ENCODE measurements around the gene ERFL.

The ERFL gene

GRCh38 chr19:41912899-41913537, 15.2 kb downstream of the ERFL start:
- peak; percentile 63 for DNase-seq

GRCh38 chr19:41911889-41912731, 16.1 kb downstream of the ERFL start:
- no peak for DNase-seq

GRCh38 chr19:41910992-41911888, 17.0 kb downstream of the ERFL start:
- DNase-seq: no peak

- DNase-seq: no peak
Measured at GRCh38 chr19:41910240-41910991, 17.8 kb downstream of the ERFL start.

- no peak for DNase-seq
Measured at GRCh38 chr19:41909706-41910105, 18.5 kb downstream of the ERFL start.

GRCh38 chr19:41908724-41909464, 19.4 kb downstream of the ERFL start:
- no peak for DNase-seq

- DNase-seq: no peak
Measured at GRCh38 chr19:41907994-41908615, 20.1 kb downstream of the ERFL start.

GRCh38 chr19:41906916-41907680, 21.2 kb downstream of the ERFL start:
- no peak for DNase-seq

- no peak for DNase-seq
Measured at GRCh38 chr19:41906271-41906670, 22.0 kb downstream of the ERFL start.

- no peak for DNase-seq
Measured at GRCh38 chr19:41905273-41906002, 22.8 kb downstream of the ERFL start.

- peak; percentile 98 for DNase-seq
Measured at GRCh38 chr19:41904118-41904870, 24.0 kb downstream of the ERFL start.

GRCh38 chr19:41903193-41903953, 24.9 kb downstream of the ERFL start:
- DNase-seq: peak; percentile 56

GRCh38 chr19:41902594-41902993, 25.7 kb downstream of the ERFL start:
- no peak for DNase-seq

GRCh38 chr19:41901707-41902360, 26.4 kb downstream of the ERFL start:
- no peak for DNase-seq

- no peak for DNase-seq
Measured at GRCh38 chr19:41898235-41898634, 30.0 kb downstream of the ERFL start.

GRCh38 chr19:41897820-41898219, 30.4 kb downstream of the ERFL start:
- DNase-seq: no peak

- DNase-seq: no peak
Measured at GRCh38 chr19:41897181-41897580, 31.1 kb downstream of the ERFL start.

GRCh38 chr19:41896581-41896942, 31.7 kb downstream of the ERFL start:
- no peak for DNase-seq
